GM12801 (cell line): ENCODE measurements around the gene MBNL2.

Experiments
- CTCF ChIP-seq: IDR thresholded peaks from one replicate; pipeline ENCODE4 v1.5.1; 2011; ENCODE audit warnings: control low read depth; ENCODE audit not compliant: insufficient read length; ENCODE audit errors: extremely low read depth

Gene MBNL2

GRCh38 chr13:97286317-97287046 is 64.3 kb downstream of the MBNL2 start:
- TF ChIP-seq CTCF, result no peak

DNA sequence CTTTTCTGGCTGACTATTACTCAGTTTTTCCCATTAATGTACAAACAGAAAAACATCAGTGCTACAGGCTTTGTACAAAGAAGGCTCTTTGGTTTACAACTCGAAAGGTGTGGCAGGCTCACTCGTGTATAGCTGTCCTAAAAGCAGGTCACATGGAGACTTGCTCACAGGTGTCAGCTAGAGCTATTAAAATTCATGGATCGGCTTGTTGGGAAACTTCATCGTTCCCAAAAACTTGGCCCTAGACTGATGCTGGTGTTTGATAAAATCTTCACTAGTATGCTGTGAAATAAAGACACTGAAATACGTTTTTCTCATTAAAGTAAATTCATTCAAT is 64.9 kb downstream of the MBNL2 start:
- no peak for TF ChIP-seq CTCF

- no peak for TF ChIP-seq CTCF
These were observed 66.4 kb downstream of the MBNL2 start for GRCh38 chr13:97288486-97288900.

DNA sequence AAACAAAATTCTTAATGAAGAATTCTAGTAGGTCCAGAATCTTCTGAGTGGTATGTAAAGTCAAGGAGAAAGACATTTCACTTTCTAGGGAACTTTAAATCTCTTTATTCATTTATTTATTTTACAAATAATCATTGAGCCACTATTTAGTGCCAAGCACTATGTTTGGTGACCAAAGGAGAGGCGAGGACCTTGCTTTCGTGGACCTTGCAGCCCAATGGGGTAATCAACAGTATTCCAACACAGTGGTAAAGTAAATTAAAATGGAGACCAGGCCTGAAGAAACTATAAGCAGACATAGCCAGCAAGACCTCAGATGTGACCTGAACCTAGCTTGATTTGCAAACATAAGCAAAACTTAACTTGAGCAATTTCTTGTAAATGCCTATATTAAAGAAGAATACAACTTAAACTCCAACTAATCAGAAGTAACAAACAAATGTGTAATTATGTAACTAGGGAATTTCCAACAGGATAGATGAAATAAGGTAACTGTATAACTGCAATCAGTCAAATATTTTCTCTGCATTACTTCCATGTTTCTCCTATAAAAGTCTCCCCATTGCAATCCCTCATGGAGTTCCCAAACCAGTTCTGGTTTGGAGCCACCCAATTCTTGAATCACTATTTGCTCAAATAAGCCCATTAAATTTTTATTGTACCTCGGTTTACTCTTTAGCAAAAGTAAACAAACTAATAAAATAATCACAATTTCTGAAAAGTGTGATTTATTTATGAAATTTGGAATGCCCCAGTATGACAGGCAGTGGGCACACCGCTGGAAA is 67.6 kb downstream of the MBNL2 start:
- TF ChIP-seq CTCF, result no peak

DNA sequence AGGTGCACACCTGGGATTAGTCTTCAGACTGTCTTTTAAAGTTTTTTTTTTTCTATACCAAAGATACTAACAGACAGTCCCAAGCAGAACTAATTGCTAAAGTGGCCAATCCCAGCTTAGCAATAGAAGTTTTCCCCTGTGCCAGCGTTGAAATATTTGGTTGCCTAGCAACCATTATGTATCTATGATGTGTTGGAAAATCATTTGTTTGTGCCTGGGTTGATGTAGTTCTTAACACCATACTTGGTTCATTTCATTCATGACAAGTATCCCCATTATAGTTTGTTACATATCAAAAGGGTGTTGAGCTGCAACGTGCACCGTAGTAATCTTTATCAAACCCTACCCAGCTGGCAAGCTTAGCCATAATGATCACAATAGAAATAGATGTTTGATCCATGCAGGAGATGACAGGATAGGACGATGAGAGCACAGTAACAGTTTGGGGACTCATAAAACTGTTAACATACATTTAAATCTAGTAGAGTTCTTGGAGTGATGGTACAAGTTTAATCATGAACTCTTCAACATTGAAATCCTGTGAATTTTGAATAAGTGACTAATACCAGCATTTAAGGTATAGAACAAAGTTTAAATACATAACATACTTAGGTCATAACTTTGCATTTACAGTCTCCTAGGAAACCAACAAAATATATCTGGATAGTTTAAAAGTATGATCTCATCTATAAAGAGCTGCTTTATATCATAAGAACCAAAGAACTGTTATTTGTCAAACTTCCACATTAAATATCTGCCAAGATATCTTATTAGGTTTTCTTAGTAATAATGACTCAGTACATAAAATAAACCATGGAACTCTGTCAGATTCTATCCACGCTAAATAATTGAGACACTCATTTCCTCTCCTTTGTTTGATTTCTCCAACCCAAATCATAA is 73.4 kb downstream of the MBNL2 start:
- no peak for TF ChIP-seq CTCF

GRCh38 chr13:97296740-97297139 is 74.6 kb downstream of the MBNL2 start:
- no peak for TF ChIP-seq CTCF

- no peak for TF ChIP-seq CTCF
These were observed 76.7 kb downstream of the MBNL2 start for GRCh38 chr13:97298816-97299215.
